RWPE1 (cell line): Measurements from ENCODE around the gene TNRC6B.

Experiments
- CTCF ChIA-PET: fragments of 350-600 bp; sonication (Branson Sonifier 250); formaldehyde crosslinking; extraction: SDS; loops from one replicate; lab custom pipeline; 2021; lab: Yijun Ruan, JAX
- POLR2A ChIA-PET: fragments of 400-600 bp; formaldehyde crosslinking; extraction: SDS; loops from one replicate; lab custom pipeline; 2020; ENCODE audit warnings: antibody characterized with exemption; ENCODE audit not compliant: low non-redundant PET; lab: Yijun Ruan, JAX
- DNase-seq: peaks from one replicate; pipeline ENCODE4 v3.0.0; 2012; ENCODE audit warnings: low spot score
- H3K27ac ChIP-seq: fragments of 450-650 bp; 2 replicates; pipeline ENCODE4 v1.5.1; 2017
- CTCF ChIP-seq: fragments of 450-650 bp; conservative IDR thresholded peaks from 2 replicates; pipeline ENCODE4 v1.5.1; 2017; ENCODE audit warnings: low read depth, mild to moderate bottlenecking

The TNRC6B gene

DNA sequence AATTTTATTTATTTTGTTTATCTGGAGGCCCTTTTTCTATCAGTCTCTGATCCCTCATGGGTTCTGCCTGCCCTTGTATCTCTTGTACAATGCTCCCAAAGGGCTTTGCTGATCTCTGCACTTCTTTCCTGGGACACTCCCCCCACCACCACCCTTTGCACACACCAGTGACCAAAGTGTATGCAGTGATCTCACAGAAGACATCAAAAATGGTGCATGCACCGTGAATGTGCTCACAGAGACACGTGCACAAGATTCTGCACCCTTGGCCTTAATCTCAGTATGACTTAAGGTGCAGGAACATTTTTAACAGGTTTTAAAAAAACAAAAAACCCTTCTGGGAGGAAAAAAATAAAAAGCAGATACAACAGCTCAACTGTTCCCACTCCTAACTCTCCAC lies 156.3 kb downstream of the TNRC6B start:
- no peak for TF ChIP-seq CTCF
- CTCF ChIA-PET, result no interaction called here
- no peak for DNase-seq
- POLR2A ChIA-PET, result no interaction called here
- no peak overlapping the region for H3K27ac ChIP-seq

DNA sequence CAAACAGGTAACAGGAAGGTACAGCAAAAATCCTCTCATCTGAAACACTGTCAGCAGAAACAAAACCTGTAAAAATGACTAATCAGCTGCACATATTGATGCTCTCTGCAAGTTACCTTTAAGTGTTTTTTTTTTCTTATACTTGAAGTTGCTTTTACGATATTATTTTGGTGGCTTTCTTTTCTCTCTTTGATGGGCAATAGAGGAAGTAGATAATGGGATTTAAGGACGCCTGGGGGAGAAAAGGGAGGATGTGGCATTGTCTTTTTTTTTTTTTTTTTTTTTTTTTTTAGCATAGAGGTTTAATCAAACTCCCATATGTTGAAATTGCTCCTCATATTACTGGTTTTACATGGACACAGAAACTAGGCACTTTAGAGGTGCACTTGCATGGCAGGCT lies 157.2 kb downstream of the TNRC6B start:
- POLR2A ChIA-PET, result no interaction called here
- CTCF ChIA-PET, result interaction anchor here (0.6 kb wide), 1 partner anchor 371 kb away, joined by 4 read pairs; no protein-coding TSS in a partner anchor
- H3K27ac ChIP-seq, result no peak overlapping the region
- TF ChIP-seq CTCF, result no peak
- DNase-seq, result no peak

- no peak for DNase-seq
- ChIA-PET POLR2A (no interaction called here), CTCF (interaction anchor here (0.6 kb wide), 1 partner anchor 370 kb away, joined by 4 read pairs; no protein-coding TSS in a partner anchor)
- no peak overlapping the region for H3K27ac ChIP-seq
- no peak for TF ChIP-seq CTCF
Observed at GRCh38 chr22:40335358-40335757, 157.6 kb downstream of the TNRC6B start.

GRCh38 chr22:40340044-40340443 lies 162.3 kb downstream of the TNRC6B start:
- ChIA-PET CTCF (no interaction called here), POLR2A (no interaction called here)
- TF ChIP-seq CTCF, result no peak
- DNase-seq, result no peak
- H3K27ac ChIP-seq, result no peak overlapping the region

- DNase-seq, result no peak
- TF ChIP-seq CTCF, result no peak
- POLR2A ChIA-PET, result interaction anchor here (0.6 kb wide), 1 partner anchor 139 kb away, joined by 4 read pairs; no protein-coding TSS in a partner anchor
- H3K27ac ChIP-seq, result no peak overlapping the region
- CTCF ChIA-PET, result no interaction called here
Observed at GRCh38 chr22:40341604-40342003, 163.9 kb downstream of the TNRC6B start.

GRCh38 chr22:40342521-40342920 lies 164.8 kb downstream of the TNRC6B start:
- ChIA-PET POLR2A (no interaction called here), CTCF (interaction anchor here (0.7 to 0.8 kb wide), 2 partner anchors 808 to 1662 kb away, joined by 3 to 4 read pairs; no protein-coding TSS in a partner anchor)
- no peak overlapping the region for H3K27ac ChIP-seq
- no peak for DNase-seq
- no peak for TF ChIP-seq CTCF
